ENCODE results near the gene SET. TPM values are rescaled to one million over a fixed set of nuclear protein-coding genes. Genes with fewer than 3 reads are reported as not detected.

The SET gene
- total and polyA plus RNA-seq, 2 experiments from 2014 or later, result 949 to 1,261 TPM

- no peaks in the 10 kb centered on the region for H4K20me1 ChIP-seq (replicated peaks; ENCODE audit: insufficient read depth)
- no peaks in the 10 kb centered on the region for H3K9me2 ChIP-seq (ENCODE audit: insufficient read depth)
- H3K27ac ChIP-seq (ENCODE audit: low read depth), result 0 out of 2 replicates have a peak overlapping the region, but pooled peaks have one; percentile 2
- peaks cover 4% of the 10 kb centered on the region; the same call in 1 of the 2 replicates for H3F3A ChIP-seq (replicated peaks; ENCODE audit: low read depth)
- ATAC-seq (no peak), DNase-seq (ENCODE audit: low spot score) (no peak)
- no peak overlapping the region for H3K27ac Mint-ChIP-seq
- no peak for TF ChIP-seq NANOG (IDR thresholded peaks at IDR 0.05; ENCODE audit: borderline replicate concordance)
- no peak for TF ChIP-seq ZNF462 (CRISPR knock-in tag; IDR thresholded peaks at IDR 0.05)
- TF ChIP-seq ZNF114 (CRISPR knock-in tag; IDR thresholded peaks at IDR 0.05), result no peak
- TF ChIP-seq EZH2phosphoT487 (IDR thresholded peaks at IDR 0.05; ENCODE audit: unreplicated experiment), result no peak
- TF ChIP-seq POLR2AphosphoS5 (IDR thresholded peaks at IDR 0.05; ENCODE audit: low read depth), result no peak
- TF ChIP-seq ETS1 (IDR thresholded peaks at IDR 0.05), result no peak
- TF ChIP-seq ZNF331 (CRISPR knock-in tag; IDR thresholded peaks at IDR 0.05; ENCODE audit: low read depth), result no peak
- no peak for TF ChIP-seq EZH2 (IDR thresholded peaks at IDR 0.05; ENCODE audit: low read depth, unreplicated experiment)
- no peak for TF ChIP-seq CTCF (conservative IDR thresholded peaks at IDR 0.05; ENCODE audit: low read depth in 2 of 2)
- no peak for TF ChIP-seq CREB1 (CRISPR knock-in tag; IDR thresholded peaks at IDR 0.05; ENCODE audit: low read depth)
- TF ChIP-seq STAT1 (IDR thresholded peaks at IDR 0.05; ENCODE audit: unreplicated experiment), result no peak
- no peak for TF ChIP-seq REST (IDR thresholded peaks at IDR 0.05; ENCODE audit: unreplicated experiment)
- TF ChIP-seq JUNB (IDR thresholded peaks at IDR 0.05; ENCODE audit: unreplicated experiment), result no peak
- no peaks in the 10 kb centered on the region for H3K36me3 ChIP-seq (ENCODE audit: insufficient read depth)
- peaks cover 13% of the 10 kb centered on the region for H3K27me3 Mint-ChIP-seq (ENCODE audit: insufficient read depth, low read depth, poor library complexity)
- no peak overlapping the region for H3K4me2 ChIP-seq
- H2AFZ ChIP-seq, result no peak overlapping the region
- H3K27me3 ChIP-seq (ENCODE audit: insufficient read depth), result no peaks in the 10 kb centered on the region
- no peak overlapping the region for H3K4me3 ChIP-seq
- peaks cover 10% of the 10 kb centered on the region; the same call in 2 of the 3 replicates for H3K36me3 Mint-ChIP-seq (ENCODE audit: low read depth)
- no peaks in the 10 kb centered on the region for H3K79me2 ChIP-seq (replicated peaks; ENCODE audit: insufficient read depth)
- peaks cover 11% of the 10 kb centered on the region; the same call in 2 of the 3 replicates for H3K4me1 Mint-ChIP-seq
- no peak overlapping the region for H3K4me3 Mint-ChIP-seq
- H3K9me3 Mint-ChIP-seq, result no peaks in the 10 kb centered on the region
- H3K4me1 ChIP-seq (ENCODE audit: insufficient read depth), result no peaks in the 10 kb centered on the region
Measured at GRCh38 chr9:128732576-128732975, 43.6 kb downstream of the SET start.

Data from GM23338 (cell line).